T47D (cell line): ENCODE data around the gene OTUB1.
A peak's percentile ranks its signal among the peaks of the same experiment; 100 is the strongest.

Experiments
- DNase-seq, 2 experiments: peaks; one replicate each; pipeline versions ENCODE4 v3.0.0 to v3.0.0-alpha.2; 2011 to 2012; ENCODE audit warnings: low read depth in 1 of 2, low spot score in 1 of 2
- JUND ChIP-seq: IDR thresholded peaks from 2 replicates; pipeline ENCODE4 v1.6.1; 2012; ENCODE audit warnings: low read depth
- in situ Hi-C: cut with HindIII; loops from 2 replicates; pipeline ENCODE4 v1.10.0; 2016; ENCODE audit warnings: low sequenced_read_pairs, low pct_unique_long_range_greater_than_20kb

OTUB1 gene

GRCh38 chr11:64003807-64004589, 17.8 kb downstream of the OTUB1 start:
- DNase-seq, result no peak
- in situ Hi-C loops, result loop anchor here (10.0 kb wide), 1 partner anchor 161 kb away; the partner anchor contains the start of gene MACROD1
- no peak for TF ChIP-seq JUND

GRCh38 chr11:64004590-64004984, 18.3 kb downstream of the OTUB1 start:
- no peak for DNase-seq
- in situ Hi-C loops, result loop anchor here (10.0 kb wide), 1 partner anchor 160 kb away; the partner anchor contains the start of gene MACROD1
- TF ChIP-seq JUND, result no peak

DNA sequence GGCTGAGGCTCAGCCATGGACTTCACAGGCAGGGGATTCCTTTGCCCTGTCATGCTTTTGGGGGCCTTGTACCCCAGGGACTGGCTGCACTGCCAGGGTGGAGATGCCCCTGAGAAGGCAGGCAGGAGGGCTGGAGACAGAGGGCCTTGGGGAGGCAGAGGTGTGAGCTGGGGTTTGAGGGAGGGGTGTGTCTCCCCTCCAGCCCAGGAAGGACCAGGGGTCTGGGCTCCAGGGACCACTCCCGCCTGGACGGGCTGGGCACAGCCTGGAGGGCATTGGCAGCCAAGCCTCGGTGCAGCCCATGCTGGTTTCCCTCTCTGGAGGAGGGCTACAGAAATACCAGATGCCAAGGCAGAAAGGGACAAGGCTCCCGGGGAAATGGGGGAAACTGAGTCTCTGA, 19.5 kb downstream of the OTUB1 start:
- TF ChIP-seq JUND, result no peak
- peak in 1 of 2 experiments; percentile 2 for DNase-seq
- in situ Hi-C loops, result loop anchor here (10.0 kb wide), 1 partner anchor 159 kb away; the partner anchor contains the start of gene MACROD1

- DNase-seq, result peak in 1 of 2 experiments; percentile 12
- no peak for TF ChIP-seq JUND
- in situ Hi-C loops, result loop anchor here (10.0 kb wide), 1 partner anchor 158 kb away; the partner anchor contains the start of gene MACROD1
These were observed 20.2 kb downstream of the OTUB1 start for GRCh38 chr11:64006398-64006797.

GRCh38 chr11:64007160-64007628, 21.0 kb downstream of the OTUB1 start:
- no peak for TF ChIP-seq JUND
- in situ Hi-C loops, result loop anchor here (10.0 kb wide), 1 partner anchor 158 kb away; the partner anchor contains the start of gene MACROD1
- DNase-seq, result peak in 1 of 2 experiments; percentile 37

- TF ChIP-seq JUND, result no peak
- in situ Hi-C loops, result loop anchor here (10.0 kb wide), 1 partner anchor 157 kb away; the partner anchor contains the start of gene MACROD1
These were observed 21.5 kb downstream of the OTUB1 start for GRCh38 chr11:64007629-64008282.

DNA sequence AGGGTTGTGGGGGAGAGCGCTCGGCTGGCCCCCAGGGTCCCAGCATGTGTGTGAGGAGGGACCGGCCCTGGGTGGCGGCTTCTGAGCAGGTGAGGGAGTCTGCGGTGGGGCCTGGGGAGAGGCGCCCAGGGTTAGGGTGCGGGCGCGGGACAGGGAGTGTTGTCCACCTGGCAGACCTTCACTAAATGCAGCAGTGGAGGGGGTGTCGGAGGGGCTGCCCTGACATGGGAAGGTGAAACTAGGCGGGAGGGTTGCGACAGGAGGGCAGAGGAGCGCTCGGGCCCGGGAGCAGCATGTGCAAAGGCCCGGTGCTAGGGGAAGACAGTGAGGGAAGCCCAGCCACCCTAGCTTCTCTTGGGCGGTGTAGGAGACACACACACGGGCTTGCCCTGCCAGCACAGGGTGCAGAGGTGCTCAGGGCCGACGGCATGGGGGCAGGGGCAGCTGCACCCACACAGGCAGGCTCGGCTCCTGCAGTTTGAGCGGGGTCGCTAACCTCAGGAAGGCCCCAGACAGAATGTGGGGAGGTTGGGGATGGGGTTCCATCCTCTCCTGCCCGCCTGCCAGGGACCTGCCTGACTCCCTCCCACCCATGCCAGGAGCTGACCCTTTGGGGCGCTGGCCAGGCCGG, 22.2 kb downstream of the OTUB1 start:
- in situ Hi-C loops, result loop anchor here (10.0 kb wide), 1 partner anchor 156 kb away; the partner anchor contains the start of gene MACROD1
- TF ChIP-seq JUND, result no peak

More at GRCh38 chr11:64007629-64008282, 21.5 kb downstream of the OTUB1 start:
- peak in 1 of 2 experiments; percentile 11 for DNase-seq

GRCh38 chr11:64008914-64009633, 22.8 kb downstream of the OTUB1 start:
- in situ Hi-C loops, result loop anchor here (10.0 kb wide), 1 partner anchor 156 kb away; the partner anchor contains the start of gene MACROD1
- DNase-seq, result peak; percentile 5 to 35
- TF ChIP-seq JUND, result no peak

More for the DNA sequence above, 22.2 kb downstream of the OTUB1 start:
- DNase-seq, result no peak

DNA sequence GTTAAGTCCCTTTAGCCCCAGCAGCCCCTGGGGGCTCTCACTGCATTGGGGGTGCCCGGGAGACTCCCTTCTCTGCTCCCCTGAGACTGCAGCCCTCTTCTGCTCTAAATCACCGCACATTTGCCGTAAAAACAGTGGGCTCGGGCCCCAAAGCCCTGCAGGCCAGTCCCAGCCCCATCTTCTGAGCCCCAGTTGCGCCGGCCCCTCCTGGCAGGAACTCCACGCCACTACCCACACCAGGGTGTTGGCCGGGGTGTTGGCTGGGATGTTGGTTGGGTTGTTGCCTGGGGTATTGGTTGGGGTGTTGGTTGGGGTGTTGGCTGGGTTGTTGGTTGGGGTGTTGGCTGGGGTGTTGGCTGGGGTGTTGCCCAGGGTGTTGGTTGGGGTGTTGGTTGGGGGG, 23.5 kb downstream of the OTUB1 start:
- no peak for TF ChIP-seq JUND
- DNase-seq, result no peak
- in situ Hi-C loops, result loop anchor here (10.0 kb wide), 1 partner anchor 155 kb away; the partner anchor contains the start of gene MACROD1

GRCh38 chr11:64010783-64011182, 24.5 kb downstream of the OTUB1 start:
- in situ Hi-C loops, result no loop called here
- DNase-seq, result no peak

GRCh38 chr11:64011371-64011770, 25.1 kb downstream of the OTUB1 start:
- no peak for DNase-seq
- in situ Hi-C loops, result no loop called here
- no peak for TF ChIP-seq JUND

More at GRCh38 chr11:64010783-64011182, 24.5 kb downstream of the OTUB1 start:
- TF ChIP-seq JUND, result no peak
